Esophagus muscularis mucosa (tissue), 4 donors: Measurements from ENCODE around the gene RHOD. TPM values are rescaled to one million over a fixed set of nuclear protein-coding genes. Genes with fewer than 3 reads are reported as not detected.

ENCODE experiments used
- DNase-seq: peaks from one replicate; pipeline ENCODE4 v3.0.0-alpha.2; 2017; ENCODE audit errors: extremely low spot score
- H3K27ac ChIP-seq, 4 donors: fragments of 200-600 bp; sonication (generic); replicated peaks in 1 of 4; 1 replicate in 3 of 4; 2 replicates in 1 of 4; pipeline ENCODE4 v1.5.1; 2016 to 2019; ENCODE audit warnings: mild to moderate bottlenecking in 1 of 4
- H3K27me3 ChIP-seq, 4 donors: fragments of 200-600 bp; sonication (generic); one replicate each; pipeline versions ENCODE4 v1.5.1 to v1.6.0; 2016 to 2019
- H3K36me3 ChIP-seq, 4 donors: fragments of 200-600 bp; sonication (generic); one replicate each; pipeline ENCODE4 v1.5.1; 2016 to 2019
- H3K4me1 ChIP-seq, 4 donors: fragments of 200-600 bp; sonication (generic); one replicate each; pipeline ENCODE4 v1.5.1; 2016 to 2019
- H3K4me3 ChIP-seq, 4 donors: fragments of 200-600 bp; sonication (generic); 1 replicate in 2 of 4; 2 replicates in 2 of 4; pipeline ENCODE4 v1.5.1; 2016 to 2019; ENCODE audit warnings: mild to moderate bottlenecking in 4 of 4, moderate library complexity in 1 of 4
- H3K9me3 ChIP-seq, 4 donors: fragments of 200-600 bp; sonication (generic); 1 replicate in 3 of 4; 2 replicates in 1 of 4; pipeline ENCODE4 v1.5.1; 2016 to 2019
- CTCF ChIP-seq, 3 experiments: fragments of 200-600 bp in 2 of 3; fragments of 450-650 bp in 1 of 3; sonication (generic) in 2 of 3; IDR thresholded peaks; one replicate each; pipeline ENCODE4 v1.5.1; 2017 to 2019; ENCODE audit warnings: antibody characterized with exemption in 3 of 3, mild to moderate bottlenecking in 2 of 3, moderate library complexity in 1 of 3
- EP300 ChIP-seq: sonication (generic); formaldehyde crosslinking; IDR thresholded peaks from one replicate; pipeline ENCODE4 v1.6.1; 2017; ENCODE audit warnings: antibody characterized with exemption
- POLR2A ChIP-seq: fragments of 450-650 bp; IDR thresholded peaks from one replicate; pipeline ENCODE4 v1.6.1; 2017; ENCODE audit warnings: antibody characterized with exemption, moderate library complexity, mild to moderate bottlenecking, low read depth
- POLR2AphosphoS5 ChIP-seq, 2 donors: sonication (generic); formaldehyde crosslinking; IDR thresholded peaks; one replicate each; pipeline ENCODE4 v1.6.1; 2017; ENCODE audit warnings: antibody characterized with exemption in 2 of 2
- WGBS: methylation state at CpG from one replicate; pipeline ENCODE4 v1.1.5; 2018; 5-methylcytosine and 5-hydroxymethylcytosine counted together
- intact Hi-C: fragments of 100-400 bp; cut with DNase I; formaldehyde crosslinking; loops from one replicate; pipeline ENCODE4 v1.15.1; 2023
- total RNA-seq, 4 donors: library from RNA; depleted of rRNA; stranded (reverse); fragments of >200 nt; gene quantifications; one replicate each; pipeline versions ENCODE4 v1.1.0 to v1.2.1, GENCODE V29; 2016

Gene RHOD
- total RNA-seq, 4 donors from 2014 or later: 14.4 to 34.7 (median 20.4) TPM

- WGBS: 85% methylated on average over 6 of the region's 6 CpGs
- Histone ChIP-seq H3K4me1 (peaks cover 0 to 7% (median 5%) of the 10 kb centered on the region in 4 donors), H3K9me3 (no peaks in the 10 kb centered on the region), H3K27me3 (peaks cover 0 to 15% (median 0%) of the 10 kb centered on the region in 4 donors), H3K36me3 (no peaks in the 10 kb centered on the region), H3K27ac (no peak overlapping the region), H3K4me3 (no peak overlapping the region)
- intact Hi-C loops: no loop called here
- TF ChIP-seq EP300 (no peak), POLR2AphosphoS5 (IDR thresholded peaks at IDR 0.05) (no peak), CTCF (IDR thresholded peaks at IDR 0.05) (no peak), POLR2A (no peak)
- no peak for DNase-seq
Measured at GRCh38 chr11:67076202-67076601, 19.6 kb downstream of the RHOD start.

GRCh38 chr11:67079065-67079705, 22.5 kb downstream of the RHOD start:
- Histone ChIP-seq H3K4me1 (peaks cover 8 to 13% (median 10%) of the 10 kb centered on the region in 4 donors), H3K9me3 (no peaks in the 10 kb centered on the region), H3K4me3 (no peak overlapping the region), H3K36me3 (no peaks in the 10 kb centered on the region), H3K27me3 (peaks cover 0 to 15% (median 0%) of the 10 kb centered on the region in 4 donors), H3K27ac (no peak overlapping the region)
- intact Hi-C loops: no loop called here
- no peak for DNase-seq
- 74% methylated on average over 6 of the region's 6 CpGs for WGBS
- TF ChIP-seq CTCF (IDR thresholded peaks at IDR 0.05) (no peak), POLR2AphosphoS5 (IDR thresholded peaks at IDR 0.05) (no peak), POLR2A (no peak), EP300 (no peak)

GRCh38 chr11:67082071-67082791, 25.6 kb downstream of the RHOD start:
- TF ChIP-seq EP300 (no peak), POLR2A (no peak)
- 69% methylated on average over 15 of the region's 20 CpGs for WGBS
- no peak for DNase-seq
- H3K4me1 ChIP-seq: peaks cover 8 to 13% (median 10%) of the 10 kb centered on the region in 4 donors
- no peaks in the 10 kb centered on the region for H3K36me3 ChIP-seq
- intact Hi-C loops: loop anchor here (5.0 kb wide), 2 partner anchors 85 to 235 kb away; no protein-coding TSS in a partner anchor
- H3K27ac ChIP-seq: no peak overlapping the region
- peaks cover 0 to 15% (median 0%) of the 10 kb centered on the region in 4 donors for H3K27me3 ChIP-seq
- no peaks in the 10 kb centered on the region for H3K9me3 ChIP-seq
- H3K4me3 ChIP-seq: peak overlapping the region in 1 of 4 donors; percentile 25

- no peak overlapping the region for H3K27ac ChIP-seq
- WGBS: 94% methylated on average over 8 of the region's 8 CpGs
- H3K36me3 ChIP-seq: no peaks in the 10 kb centered on the region
- H3K9me3 ChIP-seq: no peaks in the 10 kb centered on the region
- DNase-seq: no peak
- intact Hi-C loops: loop anchor here (5.0 kb wide), 2 partner anchors 83 to 233 kb away; no protein-coding TSS in a partner anchor
- no peaks in the 10 kb centered on the region for H3K27me3 ChIP-seq
- H3K4me1 ChIP-seq: peaks cover 8 to 13% (median 10%) of the 10 kb centered on the region in 4 donors
- TF ChIP-seq POLR2A (no peak), POLR2AphosphoS5 (IDR thresholded peaks at IDR 0.05) (no peak), CTCF (IDR thresholded peaks at IDR 0.05) (no peak), EP300 (no peak)
- no peak overlapping the region for H3K4me3 ChIP-seq
Measured at GRCh38 chr11:67083786-67084366, 27.2 kb downstream of the RHOD start.

- peaks cover 8 to 13% (median 10%) of the 10 kb centered on the region in 4 donors for H3K4me1 ChIP-seq
- no peak overlapping the region for H3K27ac ChIP-seq
- no peaks in the 10 kb centered on the region for H3K9me3 ChIP-seq
- H3K27me3 ChIP-seq: no peaks in the 10 kb centered on the region
- WGBS: 97% methylated on average over 5 of the region's 5 CpGs
- intact Hi-C loops: no loop called here
- H3K4me3 ChIP-seq: no peak overlapping the region
- TF ChIP-seq POLR2AphosphoS5 (IDR thresholded peaks at IDR 0.05): no peak
- TF ChIP-seq CTCF (IDR thresholded peaks at IDR 0.05): no peak
- TF ChIP-seq POLR2A: no peak
- TF ChIP-seq EP300: no peak
- no peaks in the 10 kb centered on the region for H3K36me3 ChIP-seq
- DNase-seq: no peak
Measured at GRCh38 chr11:67085617-67086016, 29.0 kb downstream of the RHOD start.
